Activated T-helper 2 cell treated with anti-CD3 and anti-CD28 coated beads, Interferon-gamma antibody, Interleukin-2, Interleukin-4, amounts not matched to agents 10 μg/mL and 5 μg/mL and 100 μg/mL, durations not matched to agents 14 hours and 24 hours and 36 hours (primary cell): ENCODE results near the gene MRPL47. TPM values are rescaled to one million over a fixed set of nuclear protein-coding genes. Genes with fewer than 3 reads are reported as not detected.

ENCODE experiments used
- total RNA-seq: library from RNA; stranded (reverse); gene quantifications from 2 replicates; pipeline ENCODE4 v1.2.3, GENCODE V29; 2022

MRPL47 gene
- total RNA-seq, 1 donor from 2014 or later: 61.2 TPM

Other genes starting within 250 kb of the MRPL47 start
- 12.0 and 13.9 TPM in 2 replicates for gene GNB4, start 153.2 kb downstream of the MRPL47 start, total RNA-seq
- gene ACTL6A, start 41.7 kb downstream of the MRPL47 start, total RNA-seq: 114 and 121 TPM in 2 replicates
- gene NDUFB5, start 156 bp upstream of the MRPL47 start, total RNA-seq: 90.3 and 91.6 TPM in 2 replicates
- gene USP13, start 48.4 kb upstream of the MRPL47 start, total RNA-seq: 16.4 and 17.0 TPM in 2 replicates